Measurements from ENCODE around the gene ERV3-1. TPM values are rescaled to one million over a fixed set of nuclear protein-coding genes. Genes with fewer than 3 reads are reported as not detected.

ERV3-1 gene, protein sequence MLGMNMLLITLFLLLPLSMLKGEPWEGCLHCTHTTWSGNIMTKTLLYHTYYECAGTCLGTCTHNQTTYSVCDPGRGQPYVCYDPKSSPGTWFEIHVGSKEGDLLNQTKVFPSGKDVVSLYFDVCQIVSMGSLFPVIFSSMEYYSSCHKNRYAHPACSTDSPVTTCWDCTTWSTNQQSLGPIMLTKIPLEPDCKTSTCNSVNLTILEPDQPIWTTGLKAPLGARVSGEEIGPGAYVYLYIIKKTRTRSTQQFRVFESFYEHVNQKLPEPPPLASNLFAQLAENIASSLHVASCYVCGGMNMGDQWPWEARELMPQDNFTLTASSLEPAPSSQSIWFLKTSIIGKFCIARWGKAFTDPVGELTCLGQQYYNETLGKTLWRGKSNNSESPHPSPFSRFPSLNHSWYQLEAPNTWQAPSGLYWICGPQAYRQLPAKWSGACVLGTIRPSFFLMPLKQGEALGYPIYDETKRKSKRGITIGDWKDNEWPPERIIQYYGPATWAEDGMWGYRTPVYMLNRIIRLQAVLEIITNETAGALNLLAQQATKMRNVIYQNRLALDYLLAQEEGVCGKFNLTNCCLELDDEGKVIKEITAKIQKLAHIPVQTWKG
- total RNA-seq, result 3.8 and 29.0 TPM in 2 replicates

GRCh38 chr7:65006094-65006992 is at the start of gene ERV3-1:
Gene ERV3-1, minus strand, starts transcription at chr7:65006687. Its CDS starts 13,661 bp downstream, at chr7:64993026.

DNA sequence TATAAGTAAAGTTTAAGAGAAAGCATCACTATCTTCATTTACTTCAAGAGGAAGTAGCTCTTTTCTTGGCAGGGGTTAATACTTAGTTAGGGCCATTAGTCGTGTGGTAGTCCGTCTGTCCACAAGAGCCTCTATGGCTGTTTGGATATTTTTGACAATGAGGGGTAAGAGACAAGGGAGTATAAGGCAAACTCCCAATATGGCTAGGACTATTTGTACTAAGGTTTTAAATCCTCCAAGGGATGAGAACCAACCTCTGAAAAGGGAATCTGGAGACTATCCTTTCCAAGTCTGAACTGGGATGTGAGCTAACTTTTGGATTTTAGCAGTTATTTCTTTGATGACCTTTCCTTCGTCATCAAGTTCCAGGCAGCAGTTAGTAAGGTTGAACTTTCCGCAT is 15.6 kb downstream of the ERV3-1 start, which contains the start of gene ZNF117:
ZNF117 (minus strand) TSS at position 101 of the 400 bp plus-strand sequence.

Other genes starting within 250 kb of the ERV3-1 start
- 6.2 and 15.7 TPM in 2 replicates for gene ZNF138, start 212.3 kb downstream of the ERV3-1 start, total RNA-seq
- gene ZNF273, start 103.4 kb downstream of the ERV3-1 start, total RNA-seq, result 2.1 and 6.8 TPM in 2 replicates
- gene ZNF117, start 15.7 kb downstream of the ERV3-1 start, total RNA-seq, result 2.4 and 31.0 TPM in 2 replicates

Measured in nasal cavity respiratory epithelium epithelial cell of viscerocranial mucosa (primary cell).